ENCODE data around the gene TLCD1.

Gene TLCD1

GRCh38 chr17:28682655-28683054, 43.4 kb downstream of the TLCD1 start:
- no peak for TF ChIP-seq ZNF274 (IDR thresholded peaks at IDR 0.05; ENCODE audit: low read depth, low read length)
- no peak overlapping the region for H3K4me3 ChIP-seq (ENCODE audit: low read length)

DNA sequence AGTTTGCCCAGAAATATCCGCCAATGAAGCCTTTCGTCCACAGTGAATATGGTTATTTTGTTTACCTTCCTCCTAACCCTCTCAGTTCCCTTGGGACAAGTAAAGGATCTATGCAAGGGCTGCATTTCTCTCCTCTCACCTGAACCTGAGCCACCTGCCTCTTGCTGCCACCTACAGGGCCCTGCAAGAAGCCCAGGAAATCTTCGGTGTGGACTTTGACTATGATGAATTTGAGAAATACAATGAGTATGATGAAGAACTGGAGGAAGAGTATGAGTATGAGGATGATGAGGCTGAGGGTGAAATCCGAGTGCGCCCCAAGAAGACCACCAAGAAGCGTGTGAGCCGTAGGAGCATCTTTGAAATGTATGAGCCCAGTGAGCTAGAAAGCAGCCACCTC, 50.1 kb downstream of the TLCD1 start:
- no peak for TF ChIP-seq ZNF274 (IDR thresholded peaks at IDR 0.05; ENCODE audit: low read depth, low read length)
- H3K4me3 ChIP-seq (ENCODE audit: low read length), result no peak overlapping the region

- no peak overlapping the region for H3K4me3 ChIP-seq (ENCODE audit: low read length)
- TF ChIP-seq ZNF274 (IDR thresholded peaks at IDR 0.05; ENCODE audit: low read depth, low read length), result no peak
Observed at GRCh38 chr17:28675490-28675889, 50.5 kb downstream of the TLCD1 start.
